H1 (cell line): ENCODE data around the gene SULF2. TPM values are rescaled to one million over a fixed set of nuclear protein-coding genes. Genes with fewer than 3 reads are reported as not detected.

ENCODE experiments used
- CTCF ChIA-PET: fragments of 300-600 bp; sonication (Branson Sonifier 250); formaldehyde crosslinking; loops from one replicate; lab custom pipeline; 2021; ENCODE audit not compliant: partially characterized antibody; lab: Charles Lee
- POLR2A ChIA-PET: fragments of 300-600 bp; sonication (Branson Sonifier 250); formaldehyde crosslinking; loops from one replicate; lab custom pipeline; 2021; ENCODE audit warnings: inconsistent platforms; ENCODE audit not compliant: partially characterized antibody; lab: Charles Lee
- DNase-seq, 2 experiments: peaks; one replicate each; pipeline versions ENCODE4 v3.0.0 to v3.0.0-alpha.2; 2010 to 2022; ENCODE audit warnings: low spot score in 2 of 2, low read depth in 1 of 2, mixed read lengths in 1 of 2
- FAIRE-seq: peaks from 2 replicates; lab custom pipeline; 2011; peaks lifted over from hg19 to GRCh38; lab: Jason Lieb, UNC
- H2AFZ ChIP-seq: 2 replicates; pipeline ENCODE4 v1.8.1; 2012; ENCODE audit warnings: low read length, inconsistent platforms
- H2AK5ac ChIP-seq: 2 replicates; pipeline ENCODE4 v1.6.1; 2013; ENCODE audit warnings: low read depth, low read length
- H2BK120ac ChIP-seq: replicated peaks from 2 replicates; pipeline ENCODE3; 2013; ENCODE audit warnings: low read depth, low read length, inconsistent platforms
- H2BK12ac ChIP-seq: 2 replicates; pipeline ENCODE4 v1.6.1; 2013; ENCODE audit warnings: low read depth, low read length
- H2BK15ac ChIP-seq: 2 replicates; pipeline ENCODE4 v1.6.1; 2013; ENCODE audit warnings: low read length
- H2BK20ac ChIP-seq: 2 replicates; pipeline ENCODE4 v1.6.1; 2013; ENCODE audit warnings: low read length
- H2BK5ac ChIP-seq: 2 replicates; pipeline ENCODE4 v1.6.1; 2013; ENCODE audit warnings: low read depth, low read length
- H3K14ac ChIP-seq: 2 replicates; pipeline ENCODE4 v1.6.1; 2013; ENCODE audit warnings: inconsistent platforms; ENCODE audit not compliant: insufficient read length
- H3K18ac ChIP-seq: 2 replicates; pipeline ENCODE4 v1.6.1; 2013; ENCODE audit warnings: low read length; ENCODE audit errors: extremely low read depth
- H3K23ac ChIP-seq: 2 replicates; pipeline ENCODE4 v1.6.1; 2013; ENCODE audit warnings: inconsistent platforms; ENCODE audit not compliant: insufficient read length
- H3K23me2 ChIP-seq: 2 replicates; pipeline ENCODE4 v1.6.1; 2013; ENCODE audit warnings: low read depth, low read length
- H3K27ac ChIP-seq: 2 replicates; pipeline ENCODE4 v1.6.1; 2011; ENCODE audit warnings: low read depth, low read length, inconsistent platforms
- H3K27me3 ChIP-seq, 4 experiments: replicated peaks in 1 of 4; 1 replicate in 1 of 4; 2 replicates in 3 of 4; pipeline versions ENCODE4 v1.6.1 to v1.8.1; 2011 to 2013; ENCODE audit warnings: low read length in 3 of 4, mild to moderate bottlenecking in 3 of 4, inconsistent platforms in 2 of 4, mixed read lengths in 2 of 4, moderate library complexity in 1 of 4; ENCODE audit not compliant: control insufficient read depth in 3 of 4, insufficient read depth in 3 of 4; ENCODE audit errors: extremely low read depth in 1 of 4
- H3K36me3 ChIP-seq, 4 experiments: 2 replicates each; pipeline versions ENCODE4 v1.6.1 to v1.8.1; 2011 to 2013; ENCODE audit warnings: mild to moderate bottlenecking in 4 of 4, low read length in 3 of 4, moderate library complexity in 2 of 4, control low read depth in 1 of 4, inconsistent platforms in 1 of 4; ENCODE audit not compliant: insufficient read depth in 4 of 4, control insufficient read depth in 2 of 4
- H3K4ac ChIP-seq: replicated peaks from 2 replicates; pipeline ENCODE3; 2013; ENCODE audit warnings: low read length, low read depth, mixed read lengths, inconsistent platforms; ENCODE audit not compliant: insufficient read length
- H3K4me1 ChIP-seq, 4 experiments: replicated peaks in 1 of 4; 1 replicate in 1 of 4; 2 replicates in 3 of 4; pipeline versions ENCODE4 v1.6.1 to v1.8.1; 2011 to 2013; ENCODE audit warnings: low read length in 3 of 4, inconsistent platforms in 2 of 4, mixed read lengths in 1 of 4; ENCODE audit not compliant: insufficient read depth in 4 of 4, control insufficient read depth in 3 of 4
- H3K4me2 ChIP-seq, 2 experiments: 2 replicates each; pipeline versions ENCODE4 v1.6.1 to v1.8.1; 2011 to 2013; ENCODE audit warnings: low read depth in 2 of 2, low read length in 2 of 2, control low read depth in 1 of 2, inconsistent platforms in 1 of 2, mild to moderate bottlenecking in 1 of 2; ENCODE audit not compliant: insufficient read depth in 1 of 2
- H3K4me3 ChIP-seq, 4 experiments: fragments of 200-600, 300-600 bp in 1 of 4; sonication (generic), shearing (Covaris generic), sonication (Bioruptor Twin) in 1 of 4; 2 replicates each; pipeline versions ENCODE4 v1.5.1 to v1.8.1; 2011 to 2016; ENCODE audit warnings: low read length in 4 of 4, low read depth in 3 of 4, control low read depth in 2 of 4, inconsistent platforms in 2 of 4, mild to moderate bottlenecking in 2 of 4, mixed read lengths in 1 of 4, moderate library complexity in 1 of 4; ENCODE audit not compliant: insufficient read depth in 2 of 4; ENCODE audit errors: extremely low read depth in 1 of 4
- H3K56ac ChIP-seq: replicated peaks from 2 replicates; pipeline ENCODE3; 2013; ENCODE audit warnings: low read depth, mild to moderate bottlenecking, mixed read lengths, low read length, inconsistent platforms; ENCODE audit not compliant: insufficient read length
- H3K79me1 ChIP-seq: 2 replicates; pipeline ENCODE4 v1.6.1; 2013; ENCODE audit warnings: low read depth, low read length, control low read depth
- H3K79me2 ChIP-seq, 2 experiments: 2 replicates each; pipeline versions ENCODE4 v1.6.1 to v1.8.1; 2012 to 2013; ENCODE audit warnings: low read length in 2 of 2, mild to moderate bottlenecking in 2 of 2, inconsistent platforms in 1 of 2; ENCODE audit not compliant: insufficient read depth in 2 of 2, control insufficient read depth in 1 of 2
- H3K9ac ChIP-seq, 4 experiments: replicated peaks in 1 of 4; 1 replicate in 1 of 4; 2 replicates in 3 of 4; pipeline versions ENCODE4 v1.6.1 to v1.8.1; 2011 to 2013; ENCODE audit warnings: low read depth in 3 of 4, low read length in 3 of 4, control low read depth in 2 of 4, mild to moderate bottlenecking in 2 of 4, moderate library complexity in 2 of 4, inconsistent platforms in 1 of 4; ENCODE audit errors: extremely low read depth in 1 of 4
- H3K9me3 ChIP-seq, 2 experiments: 2 replicates each; pipeline versions ENCODE4 v1.6.1 to v1.8.1; 2012 to 2013; ENCODE audit warnings: mild to moderate bottlenecking in 2 of 2, moderate library complexity in 2 of 2, control low read depth in 1 of 2, inconsistent platforms in 1 of 2, low read depth in 1 of 2, low read length in 1 of 2, mixed read lengths in 1 of 2; ENCODE audit not compliant: insufficient read depth in 2 of 2
- H4K20me1 ChIP-seq, 2 experiments: replicated peaks in 1 of 2; 2 replicates each; pipeline versions ENCODE3 to v1.8.1; 2011 to 2013; ENCODE audit warnings: inconsistent platforms in 2 of 2, low read length in 2 of 2, mild to moderate bottlenecking in 1 of 2; ENCODE audit not compliant: insufficient read depth in 2 of 2, control insufficient read depth in 1 of 2
- H4K5ac ChIP-seq: 2 replicates; pipeline ENCODE4 v1.6.1; 2013; ENCODE audit warnings: low read length, low read depth, mixed read lengths, inconsistent platforms; ENCODE audit not compliant: insufficient read length
- H4K8ac ChIP-seq: 2 replicates; pipeline ENCODE4 v1.8.0; 2013; ENCODE audit warnings: mild to moderate bottlenecking, moderate library complexity, low read length, inconsistent platforms; ENCODE audit not compliant: insufficient read depth; ENCODE audit errors: extremely low read depth
- H4K91ac ChIP-seq: replicated peaks from 2 replicates; pipeline ENCODE3; 2013; ENCODE audit warnings: low read length, mixed read lengths, inconsistent platforms; ENCODE audit not compliant: insufficient read length
- EGR1 ChIP-seq: IDR thresholded peaks from 2 replicates; pipeline ENCODE4 v1.6.1; 2011; ENCODE audit warnings: low read depth, low read length, borderline replicate concordance
- KDM1A ChIP-seq: fragments of 200-600, 300-600 bp; sonication (generic); IDR thresholded peaks from 2 replicates; pipeline ENCODE4 v1.7.1; 2016; ENCODE audit warnings: mild to moderate bottlenecking, low read length, borderline replicate concordance
- KDM5A ChIP-seq: fragments of 200-600 bp; IDR thresholded peaks from 2 replicates; pipeline ENCODE4 v1.7.1; 2012; ENCODE audit warnings: mild to moderate bottlenecking, low read length, inconsistent platforms, mixed read lengths
- MAX ChIP-seq: IDR thresholded peaks from 2 replicates; pipeline ENCODE4 v1.6.1; 2012; ENCODE audit warnings: inconsistent platforms
- NANOG ChIP-seq: IDR thresholded peaks from 2 replicates; pipeline ENCODE4 v1.6.1; 2011; ENCODE audit warnings: low read length, low read depth, mild to moderate bottlenecking, inconsistent platforms; ENCODE audit not compliant: insufficient read depth, poor library complexity, severe bottlenecking
- POLR2A ChIP-seq, 2 experiments: IDR thresholded peaks; 1 replicate in 1 of 2; 2 replicates in 1 of 2; pipeline ENCODE4 v1.6.1; 2011; ENCODE audit warnings: low read depth in 2 of 2, low read length in 2 of 2, mild to moderate bottlenecking in 2 of 2; ENCODE audit errors: control extremely low read depth in 1 of 2
- POLR2AphosphoS5 ChIP-seq: IDR thresholded peaks from 2 replicates; pipeline ENCODE4 v1.6.1; 2011; ENCODE audit warnings: low read depth, low read length
- POU5F1 ChIP-seq: IDR thresholded peaks from 2 replicates; pipeline ENCODE4 v1.6.1; 2011; ENCODE audit warnings: low read depth, mild to moderate bottlenecking, low read length, moderate library complexity
- RBBP5 ChIP-seq: IDR thresholded peaks from 2 replicates; pipeline ENCODE4 v1.7.1; 2012; ENCODE audit warnings: low read depth, mild to moderate bottlenecking, inconsistent platforms, low read length, moderate library complexity, borderline replicate concordance
- RFX5 ChIP-seq: IDR thresholded peaks from 2 replicates; pipeline ENCODE4 v1.6.1; 2011; ENCODE audit warnings: low read depth, low read length, improper control_type of control experiment, borderline replicate concordance
- RXRA ChIP-seq: IDR thresholded peaks from 2 replicates; pipeline ENCODE4 v1.6.1; 2011; ENCODE audit warnings: low read depth, mild to moderate bottlenecking, low read length, moderate library complexity; ENCODE audit not compliant: insufficient read depth
- SP1 ChIP-seq: IDR thresholded peaks from 2 replicates; pipeline ENCODE4 v1.6.1; 2011; ENCODE audit warnings: low read depth, low read length
- SRF ChIP-seq: IDR thresholded peaks from 2 replicates; pipeline ENCODE4 v1.6.1; 2011; ENCODE audit warnings: mild to moderate bottlenecking, low read depth, low read length, moderate library complexity
- TAF1 ChIP-seq: IDR thresholded peaks from 2 replicates; pipeline ENCODE4 v1.6.1; 2011; ENCODE audit warnings: mild to moderate bottlenecking, low read depth, low read length
- WGBS, 2 experiments: shearing (Covaris generic) in 1 of 2; methylation state at CpG; one replicate each; pipeline versions ENCODE4 v1.1.6 to v1.1.7; 2013 to 2015; ENCODE audit warnings: low lambda C conversion rate in 2 of 2, mixed read lengths in 2 of 2, inconsistent platforms in 1 of 2, low coverage in 1 of 2, missing lambda C conversion rate in 1 of 2; ENCODE audit not compliant: insufficient replicate concordance in 2 of 2, insufficient coverage in 1 of 2, insufficient read length in 1 of 2; ENCODE audit errors: extremely low coverage in 1 of 2, missing lambda C conversion rate in 1 of 2; 5-methylcytosine and 5-hydroxymethylcytosine counted together
- polyA plus RNA-seq, 7 experiments: library from polyadenylated mRNA; depleted of rRNA in 3 of 7; stranded (reverse) in 5 of 7; unstranded in 2 of 7; fragments of >200 nt in 5 of 7; fragments of 200-250 nt in 2 of 7; gene quantifications; 1 replicate in 5 of 7; 2 replicates in 1 of 7; 4 replicates in 1 of 7; pipeline versions ENCODE4 v1.2.1 to v1.2.3, GENCODE V29; 2011 to 2013; ENCODE audit warnings: missing spikeins in 2 of 7, mixed read lengths in 2 of 7
- total RNA-seq: library from RNA; stranded (reverse); fragmentation: NEBNext Ultra II Directional; extraction: Animal tissue kit (Norgen Biotek cat#: 25700); gene quantifications from 2 replicates; pipeline ENCODE4 v1.2.1, GENCODE V29; 2021
- TF ChIP-seq, protein P1 (sequence below): IDR thresholded peaks from 2 replicates; pipeline ENCODE4 v1.6.1; 2011; ENCODE audit warnings: low read depth, mild to moderate bottlenecking, low read length; ENCODE audit not compliant: insufficient read depth

SULF2 gene
- total and polyA plus RNA-seq, 2 of the 8 experiments (the other 6 are each of a cell fraction or from before 2014, with no cell fraction given), result 15.7 to 28.2 TPM

- H3K23me2 ChIP-seq, result 0 out of 2 replicates have a peak, but pooled peaks cover 2% of the 10 kb centered on the region
- no peaks in the 10 kb centered on the region; a peak in 1 of 7 replicates for H3K27me3 ChIP-seq
- H3K23ac ChIP-seq, result no peak overlapping the region
- ChIA-PET POLR2A (no interaction called here), CTCF (interaction anchor here (2.0 kb wide), 1 partner anchor 12 kb away, joined by 7 read pairs; no protein-coding TSS in a partner anchor)
- no peak overlapping the region for H3K56ac ChIP-seq
- H3K4me1 ChIP-seq, result peaks cover 2 to 7% (median 4%) of the 10 kb centered on the region in 4 experiments; a peak in 5 of 7 replicates
- H3K9me3 ChIP-seq, result no peaks in the 10 kb centered on the region
- peak overlapping the region; percentile 25; the same call in 1 of the 2 replicates for H3K18ac ChIP-seq
- no peak overlapping the region for H4K8ac ChIP-seq
- no peak overlapping the region for H3K27ac ChIP-seq
- H3K4ac ChIP-seq, result no peak overlapping the region
- 90% methylated on average over 6 of the region's 7 CpGs; no CpG with 5 or more reads in 1 of the 2 experiments for WGBS, 2 experiments
- H3K14ac ChIP-seq, result no peak overlapping the region
- H3K9ac ChIP-seq, result no peak overlapping the region
- H2AK5ac ChIP-seq, result no peak overlapping the region
- no peak overlapping the region for H2BK20ac ChIP-seq
- no peak overlapping the region for H2AFZ ChIP-seq
- no peak overlapping the region for H4K5ac ChIP-seq
- no peaks in the 10 kb centered on the region for H4K20me1 ChIP-seq
- H3K4me2 ChIP-seq, result no peak overlapping the region
- H3K79me1 ChIP-seq, result no peaks in the 10 kb centered on the region
- H2BK5ac ChIP-seq, result no peak overlapping the region
- no peaks in the 10 kb centered on the region for H3K79me2 ChIP-seq
- no peaks in the 10 kb centered on the region for H3K36me3 ChIP-seq
- no peak for FAIRE-seq
- no peak overlapping the region for H3K4me3 ChIP-seq
- H2BK12ac ChIP-seq, result no peak overlapping the region
- DNase-seq, result no peak
- no peak overlapping the region for H2BK120ac ChIP-seq
- no peak overlapping the region for H4K91ac ChIP-seq
- no peak overlapping the region for H2BK15ac ChIP-seq
- TF ChIP-seq KDM1A (no peak), SP1 (no peak), POU5F1 (no peak), TAF1 (no peak), NANOG (no peak), MAX (no peak), EGR1 (no peak), SRF (no peak), KDM5A (no peak), POLR2A (IDR thresholded peaks at IDR 0.05; ENCODE audit: control extremely low read depth in 1 of 2, low read depth in 2 of 2, low read length in 2 of 2) (no peak), POLR2AphosphoS5 (no peak), RFX5 (no peak), RXRA (no peak), RBBP5 (no peak)
- TF ChIP-seq, protein P1, sequence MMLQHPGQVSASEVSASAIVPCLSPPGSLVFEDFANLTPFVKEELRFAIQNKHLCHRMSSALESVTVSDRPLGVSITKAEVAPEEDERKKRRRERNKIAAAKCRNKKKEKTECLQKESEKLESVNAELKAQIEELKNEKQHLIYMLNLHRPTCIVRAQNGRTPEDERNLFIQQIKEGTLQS, result no peak
These were observed 20.0 kb downstream of the SULF2 start for GRCh38 chr20:47765271-47765670.
